GM21737 (cell line): Measurements from ENCODE around the gene ANKRD40.

Experiments
- ATAC-seq: cut with Tn5 transposase; IDR thresholded peaks from one replicate; pipeline ENCODE4 v1.9.1; 2021; ENCODE audit warnings: mild to moderate bottlenecking, moderate library complexity; ENCODE audit not compliant: unreplicated experiment

Gene ANKRD40

GRCh38 chr17:50672071-50672470 lies 35.6 kb downstream of the ANKRD40 start:
- no peak for ATAC-seq

DNA sequence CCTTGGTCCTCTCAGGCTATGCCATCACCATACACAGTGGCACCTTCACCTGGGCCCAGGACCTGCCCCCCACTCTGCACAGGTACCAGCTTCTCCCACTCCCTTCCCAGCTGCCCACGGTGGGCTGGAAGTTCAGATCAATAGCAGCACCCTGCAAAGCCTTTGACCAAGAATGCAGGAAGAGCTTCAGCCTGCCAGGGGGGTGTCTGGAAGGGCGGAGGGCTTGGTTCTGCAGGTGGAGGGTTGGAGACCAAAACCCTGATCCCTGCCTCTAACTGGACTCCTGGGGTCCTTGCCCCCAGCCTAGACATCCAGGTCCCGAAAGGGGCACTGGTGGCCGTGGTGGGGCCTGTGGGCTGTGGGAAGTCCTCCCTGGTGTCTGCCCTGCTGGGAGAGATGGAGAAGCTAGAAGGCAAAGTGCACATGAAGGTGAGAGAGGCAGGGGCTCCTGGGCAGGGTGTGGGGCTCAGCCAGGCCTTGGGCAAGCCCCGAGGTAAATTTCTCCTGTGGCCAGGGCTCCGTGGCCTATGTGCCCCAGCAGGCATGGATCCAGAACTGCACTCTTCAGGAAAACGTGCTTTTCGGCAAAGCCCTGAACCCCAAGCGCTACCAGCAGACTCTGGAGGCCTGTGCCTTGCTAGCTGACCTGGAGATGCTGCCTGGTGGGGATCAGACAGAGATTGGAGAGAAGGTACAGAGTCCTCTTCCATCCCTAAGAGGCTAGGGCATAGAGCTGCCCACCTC lies 38.7 kb downstream of the ANKRD40 start:
- no peak for ATAC-seq

- no peak for ATAC-seq
Measured at GRCh38 chr17:50668025-50668837, 39.5 kb downstream of the ANKRD40 start.

DNA sequence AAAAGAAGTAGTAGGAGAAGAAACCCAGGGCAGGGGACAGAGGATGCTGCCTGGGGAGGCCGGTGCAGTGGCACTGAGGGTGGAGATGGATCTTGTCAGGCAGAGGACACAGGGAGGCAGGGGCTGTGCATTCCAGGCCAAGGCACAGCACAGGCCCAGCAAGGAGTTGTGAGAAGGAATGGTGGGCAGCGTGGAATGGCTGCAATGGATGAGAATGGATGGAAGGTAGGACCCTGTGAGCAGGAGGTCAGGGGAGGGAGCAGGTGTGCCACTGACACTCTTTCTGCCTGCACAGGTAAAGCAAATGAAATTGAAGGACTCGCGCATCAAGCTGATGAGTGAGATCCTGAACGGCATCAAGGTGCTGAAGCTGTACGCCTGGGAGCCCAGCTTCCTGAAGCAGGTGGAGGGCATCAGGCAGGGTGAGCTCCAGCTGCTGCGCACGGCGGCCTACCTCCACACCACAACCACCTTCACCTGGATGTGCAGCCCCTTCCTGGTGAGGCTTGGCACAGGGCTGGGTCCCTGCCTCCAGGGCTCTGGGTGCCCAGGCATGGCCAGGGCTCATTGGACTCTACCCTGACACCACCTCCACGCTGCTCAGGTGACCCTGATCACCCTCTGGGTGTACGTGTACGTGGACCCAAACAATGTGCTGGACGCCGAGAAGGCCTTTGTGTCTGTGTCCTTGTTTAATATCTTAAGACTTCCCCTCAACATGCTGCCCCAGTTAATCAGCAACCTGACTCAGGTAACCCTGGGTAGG lies 40.3 kb downstream of the ANKRD40 start:
- ATAC-seq = no peak

GRCh38 chr17:50666316-50666715 lies 41.4 kb downstream of the ANKRD40 start:
- ATAC-seq = no peak

DNA sequence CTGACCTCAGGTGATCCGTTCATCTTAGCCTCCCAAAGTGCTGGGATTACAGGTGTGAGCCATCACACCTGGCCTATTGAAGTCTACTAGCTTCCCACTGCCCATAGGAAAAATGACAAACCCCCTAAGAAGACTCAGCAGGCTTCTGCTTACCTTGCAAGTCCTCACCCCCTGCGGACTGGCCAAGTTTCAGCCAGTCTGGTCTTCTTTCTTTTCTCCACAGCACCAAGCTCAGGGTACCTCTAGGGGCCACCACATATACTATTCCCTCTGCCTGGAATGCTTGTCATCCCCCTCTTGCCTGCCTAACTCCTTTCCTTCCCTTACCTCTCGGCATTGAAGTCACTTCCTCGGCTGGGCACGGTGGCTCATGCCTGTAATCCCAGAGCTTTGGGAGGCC lies 41.9 kb downstream of the ANKRD40 start:
- no peak for ATAC-seq

GRCh38 chr17:50664788-50665458 lies 42.8 kb downstream of the ANKRD40 start:
- ATAC-seq = no peak

DNA sequence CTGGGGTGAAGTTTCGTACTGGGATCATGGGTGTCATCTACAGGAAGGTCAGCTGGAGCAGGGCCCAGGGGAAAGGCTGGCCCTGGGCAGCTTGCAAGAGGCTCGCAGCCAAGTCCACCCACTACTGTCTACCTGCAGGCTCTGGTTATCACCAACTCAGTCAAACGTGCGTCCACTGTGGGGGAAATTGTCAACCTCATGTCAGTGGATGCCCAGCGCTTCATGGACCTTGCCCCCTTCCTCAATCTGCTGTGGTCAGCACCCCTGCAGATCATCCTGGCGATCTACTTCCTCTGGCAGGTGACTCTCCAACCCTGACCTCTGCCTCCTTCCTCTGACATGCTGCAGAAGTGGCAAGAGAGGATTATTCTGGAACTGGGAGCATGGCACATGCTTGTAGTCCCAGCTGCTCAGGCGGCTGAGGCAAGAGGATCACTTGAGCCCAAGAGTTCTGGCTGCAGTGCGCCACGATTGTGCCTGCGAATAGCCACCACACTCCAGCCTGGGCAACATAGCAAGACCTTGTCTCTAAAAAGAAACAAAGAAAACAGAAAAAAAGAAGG lies 43.8 kb downstream of the ANKRD40 start:
- no peak for ATAC-seq

GRCh38 chr17:50662632-50663225 lies 45.0 kb downstream of the ANKRD40 start:
- ATAC-seq = no peak

DNA sequence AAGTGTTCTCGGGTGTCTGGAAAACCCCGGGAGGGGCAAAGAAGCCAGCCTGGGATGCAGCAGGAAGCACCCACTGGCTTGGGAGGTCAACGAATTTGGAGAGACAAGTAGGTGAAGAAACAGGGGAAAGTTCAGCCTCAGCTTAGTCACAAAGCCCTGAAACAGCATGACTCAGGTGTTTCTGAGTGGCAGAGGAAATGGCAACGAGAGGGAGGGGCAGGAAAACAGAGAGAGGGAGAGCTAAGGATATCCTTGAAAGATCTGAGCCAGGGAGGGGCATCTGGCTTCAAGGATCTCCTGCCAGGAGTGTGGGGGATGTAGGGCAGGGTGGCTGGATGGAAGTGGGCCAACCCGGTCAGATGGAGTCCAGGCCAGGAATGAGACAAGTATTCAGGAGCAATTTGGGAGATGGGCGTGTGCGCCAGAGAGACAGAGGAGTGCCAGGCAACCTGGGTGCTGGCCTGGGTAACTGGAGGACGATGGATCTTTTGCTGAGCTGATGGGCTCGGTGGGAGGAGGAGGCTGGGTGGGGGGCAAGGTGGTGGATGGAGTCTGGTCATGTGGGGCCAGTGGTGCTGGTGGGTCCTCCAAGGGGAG lies 45.8 kb downstream of the ANKRD40 start:
- ATAC-seq = no peak

GRCh38 chr17:50661348-50661747 lies 46.4 kb downstream of the ANKRD40 start:
- no peak for ATAC-seq

DNA sequence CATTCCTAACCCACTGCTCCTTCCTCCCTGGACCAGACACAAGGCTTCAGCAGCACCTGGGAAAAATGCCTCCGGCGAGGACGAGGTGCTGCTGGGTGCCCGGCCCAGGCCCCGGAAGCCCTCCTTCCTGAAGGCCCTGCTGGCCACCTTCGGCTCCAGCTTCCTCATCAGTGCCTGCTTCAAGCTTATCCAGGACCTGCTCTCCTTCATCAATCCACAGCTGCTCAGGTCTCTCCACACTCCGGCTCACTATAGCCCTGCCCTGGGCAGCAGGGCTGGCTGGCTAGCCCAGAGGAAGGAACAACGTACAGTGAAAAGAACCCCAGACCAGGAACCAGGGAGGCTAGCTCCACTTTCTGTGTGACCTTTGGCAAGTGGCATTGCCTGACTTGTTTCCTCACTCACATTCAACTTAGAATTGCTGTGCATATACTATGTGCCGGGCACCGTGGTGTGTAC lies 46.8 kb downstream of the ANKRD40 start:
- no peak for ATAC-seq

DNA sequence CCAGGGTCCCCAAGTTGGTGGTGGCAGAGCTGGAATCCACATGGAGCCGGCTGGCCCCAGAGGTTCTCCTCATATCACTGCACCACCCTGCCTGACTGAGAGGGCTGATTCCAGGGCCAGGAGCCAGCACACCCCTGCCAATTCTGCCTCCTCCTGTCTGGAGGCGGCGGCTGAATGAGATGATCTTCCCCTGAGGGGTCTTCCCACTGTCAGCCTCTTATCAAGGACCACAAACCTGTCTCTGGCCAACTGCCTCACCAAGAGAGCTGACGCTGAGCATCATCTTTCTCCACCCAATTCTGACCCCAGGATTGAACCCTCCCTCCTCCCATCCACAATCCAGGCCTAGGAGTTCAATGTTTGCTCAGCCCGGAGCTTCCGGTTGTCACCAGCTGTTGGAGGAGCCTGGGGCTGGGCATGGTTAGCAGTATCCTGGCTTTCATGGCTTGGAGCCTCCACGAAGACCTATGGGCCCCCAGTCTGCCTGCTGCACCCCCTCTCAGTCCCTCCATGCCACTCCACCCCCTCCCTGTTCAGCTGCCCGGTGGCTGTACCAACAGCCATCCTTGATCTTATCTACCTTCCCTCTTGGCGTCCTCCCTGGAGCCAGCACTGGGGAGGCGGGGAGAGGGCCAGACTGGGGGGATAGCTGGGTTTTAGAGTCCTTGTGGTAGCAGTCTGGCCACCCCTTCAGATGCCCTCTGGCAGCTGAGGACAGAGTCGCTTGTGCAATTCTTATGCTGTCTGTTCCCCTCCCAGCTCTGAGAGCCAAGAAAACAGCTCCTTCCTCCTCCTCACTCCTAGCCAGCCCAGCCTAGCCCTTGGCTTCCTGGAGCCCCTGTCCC lies 47.5 kb downstream of the ANKRD40 start:
- ATAC-seq = no peak

GRCh38 chr17:50659179-50659578 lies 48.5 kb downstream of the ANKRD40 start:
- ATAC-seq = no peak

- ATAC-seq = no peak
Measured at GRCh38 chr17:50658616-50659015, 49.1 kb downstream of the ANKRD40 start.

- ATAC-seq = no peak
Measured at GRCh38 chr17:50657627-50658026, 50.1 kb downstream of the ANKRD40 start.

- no peak for ATAC-seq
Measured at GRCh38 chr17:50657054-50657453, 50.7 kb downstream of the ANKRD40 start.

DNA sequence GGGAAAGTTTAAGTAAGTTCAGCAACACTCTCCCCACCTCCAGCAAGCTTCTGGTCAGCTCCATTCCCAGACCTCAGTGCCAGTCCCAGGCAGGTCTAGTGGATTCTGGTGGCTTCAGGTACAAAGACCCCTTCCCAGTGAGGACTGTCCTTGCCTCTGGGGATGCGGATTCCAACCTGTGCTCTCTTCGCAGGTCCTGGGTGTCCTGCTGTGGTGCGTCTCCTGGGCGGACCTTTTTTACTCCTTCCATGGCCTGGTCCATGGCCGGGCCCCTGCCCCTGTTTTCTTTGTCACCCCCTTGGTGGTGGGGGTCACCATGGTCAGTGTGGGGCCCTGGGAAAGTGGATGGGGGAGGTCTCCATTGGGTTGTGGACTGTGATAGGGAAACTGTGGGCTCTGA lies 51.2 kb downstream of the ANKRD40 start:
- no peak for ATAC-seq

- ATAC-seq = no peak
Measured at GRCh38 chr17:50653738-50654137, 54.0 kb downstream of the ANKRD40 start.
